ENCODE data around the gene SDCCAG8. TPM values are rescaled to one million over a fixed set of nuclear protein-coding genes. Genes with fewer than 3 reads are reported as not detected.

The SDCCAG8 gene
- total and polyA plus RNA-seq, 2 of the 8 experiments (the other 6 are each of a cell fraction or from before 2014, with no cell fraction given) = 15.6 to 21.0 TPM

DNA sequence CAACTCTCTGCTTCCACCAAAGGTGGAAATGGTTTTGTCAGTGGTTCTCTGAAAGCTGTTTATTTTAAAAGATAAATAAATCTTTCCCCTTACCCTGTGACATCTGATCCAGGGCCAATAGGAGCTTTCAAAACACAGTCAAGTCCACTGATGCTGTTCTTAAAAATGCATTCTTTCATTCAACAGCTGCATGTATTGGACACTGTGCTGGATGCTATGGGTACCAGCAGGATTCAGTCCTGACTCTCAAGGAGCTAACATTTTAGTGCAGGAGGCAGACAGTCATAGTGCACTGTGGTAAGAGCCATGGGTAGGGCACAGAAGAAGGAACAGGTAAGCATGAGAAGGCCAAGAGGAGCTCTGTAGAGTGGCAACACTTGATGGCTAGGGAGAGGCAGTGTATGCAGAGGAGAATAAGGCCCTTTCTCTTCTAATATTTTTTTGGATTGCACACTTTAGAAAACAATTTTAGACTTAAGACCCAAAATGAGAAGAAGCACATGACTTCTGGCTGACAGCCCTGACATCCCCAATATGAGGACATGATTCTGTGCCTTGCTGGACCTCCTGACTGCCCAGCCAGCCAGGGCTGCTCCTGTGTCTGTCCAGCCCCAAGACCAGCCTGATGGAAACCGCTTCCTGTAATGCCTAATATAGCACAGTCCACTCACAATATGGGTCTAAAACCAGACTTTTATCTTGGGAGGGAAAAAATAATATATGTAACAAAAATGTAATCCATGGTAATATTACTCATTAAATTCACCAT is 207.3 kb downstream of the SDCCAG8 start:
- H3K14ac ChIP-seq (ENCODE audit: insufficient read length) = no peak overlapping the region
- no peaks in the 10 kb centered on the region for H3K79me2 ChIP-seq (ENCODE audit: control insufficient read depth in 1 of 2, insufficient read depth in 2 of 2, low read length in 2 of 2)
- no peak overlapping the region for H3K9ac ChIP-seq (replicated peaks in 1 of 4; ENCODE audit: extremely low read depth in 1 of 4, low read depth in 3 of 4, low read length in 3 of 4)
- no peak overlapping the region for H3K23ac ChIP-seq (ENCODE audit: insufficient read length)
- CTCF ChIA-PET (ENCODE audit: partially characterized antibody) = interaction anchor here (1.0 kb wide), 1 partner anchor 264 kb away, joined by 3 read pairs; no protein-coding TSS in a partner anchor
- H4K20me1 ChIP-seq (replicated peaks in 1 of 2; ENCODE audit: control insufficient read depth in 1 of 2, insufficient read depth in 2 of 2, low read length in 2 of 2) = no peaks in the 10 kb centered on the region
- H3K4me2 ChIP-seq (ENCODE audit: insufficient read depth in 1 of 2, low read depth in 2 of 2, low read length in 2 of 2) = no peak overlapping the region
- H2AK5ac ChIP-seq (ENCODE audit: low read depth, low read length) = no peak overlapping the region
- H4K91ac ChIP-seq (replicated peaks; ENCODE audit: insufficient read length, low read length) = no peak overlapping the region
- H2AFZ ChIP-seq (ENCODE audit: low read length) = no peak overlapping the region
- no peaks in the 10 kb centered on the region for H3K36me3 ChIP-seq (ENCODE audit: control insufficient read depth in 2 of 4, insufficient read depth in 4 of 4, low read length in 3 of 4)
- DNase-seq (ENCODE audit: low read depth in 1 of 2, low spot score in 2 of 2) (no peak), FAIRE-seq (no peak)
- no peak overlapping the region for H2BK12ac ChIP-seq (ENCODE audit: low read depth, low read length)
- H4K8ac ChIP-seq (ENCODE audit: extremely low read depth, insufficient read depth, low read length) = no peak overlapping the region
- no peaks in the 10 kb centered on the region for H3K79me1 ChIP-seq (ENCODE audit: low read depth, low read length)
- H3K9me3 ChIP-seq (ENCODE audit: insufficient read depth in 2 of 2, low read depth in 1 of 2, low read length in 1 of 2) = no peaks in the 10 kb centered on the region
- no peak overlapping the region for H3K4me3 ChIP-seq (ENCODE audit: extremely low read depth in 1 of 4, insufficient read depth in 2 of 4, low read depth in 3 of 4, low read length in 4 of 4)
- 91% methylated on average over 1 of the region's 1 CpG; no CpG with 5 or more reads in 1 of the 2 experiments for WGBS, 2 experiments (ENCODE audit: extremely low coverage in 1 of 2, insufficient coverage in 1 of 2, insufficient read length in 1 of 2, insufficient replicate concordance in 2 of 2, low coverage in 1 of 2, low lambda C conversion rate in 2 of 2, missing lambda C conversion rate in 1 of 2)
- POLR2A ChIA-PET (ENCODE audit: partially characterized antibody) = interaction anchor here (0.7 kb wide), 1 partner anchor 19 kb away, joined by 3 read pairs; no protein-coding TSS in a partner anchor
- no peak overlapping the region for H2BK5ac ChIP-seq (ENCODE audit: low read depth, low read length)
- no peaks in the 10 kb centered on the region for H3K23me2 ChIP-seq (ENCODE audit: low read depth, low read length)
- no peak overlapping the region for H2BK15ac ChIP-seq (ENCODE audit: low read length)
- no peak overlapping the region for H3K18ac ChIP-seq (ENCODE audit: extremely low read depth, low read length)
- no peaks in the 10 kb centered on the region for H3K4me1 ChIP-seq (replicated peaks in 1 of 4; ENCODE audit: control insufficient read depth in 3 of 4, insufficient read depth in 4 of 4, low read length in 3 of 4)
- no peak overlapping the region for H3K4ac ChIP-seq (replicated peaks; ENCODE audit: insufficient read length, low read depth, low read length)
- no peaks in the 10 kb centered on the region for H3K27me3 ChIP-seq (replicated peaks in 1 of 4; ENCODE audit: control insufficient read depth in 3 of 4, extremely low read depth in 1 of 4, insufficient read depth in 3 of 4, low read length in 3 of 4)
- H4K5ac ChIP-seq (ENCODE audit: insufficient read length, low read depth, low read length) = no peak overlapping the region
- H3K27ac ChIP-seq (ENCODE audit: low read depth, low read length) = no peak overlapping the region
- H3K56ac ChIP-seq (replicated peaks; ENCODE audit: insufficient read length, low read depth, low read length) = no peak overlapping the region
- H2BK20ac ChIP-seq (ENCODE audit: low read length) = no peak overlapping the region
- no peak overlapping the region for H2BK120ac ChIP-seq (replicated peaks; ENCODE audit: low read depth, low read length)
- no peak for TF ChIP-seq SP2 (IDR thresholded peaks at IDR 0.05; ENCODE audit: low read length)
- TF ChIP-seq, protein P1, sequence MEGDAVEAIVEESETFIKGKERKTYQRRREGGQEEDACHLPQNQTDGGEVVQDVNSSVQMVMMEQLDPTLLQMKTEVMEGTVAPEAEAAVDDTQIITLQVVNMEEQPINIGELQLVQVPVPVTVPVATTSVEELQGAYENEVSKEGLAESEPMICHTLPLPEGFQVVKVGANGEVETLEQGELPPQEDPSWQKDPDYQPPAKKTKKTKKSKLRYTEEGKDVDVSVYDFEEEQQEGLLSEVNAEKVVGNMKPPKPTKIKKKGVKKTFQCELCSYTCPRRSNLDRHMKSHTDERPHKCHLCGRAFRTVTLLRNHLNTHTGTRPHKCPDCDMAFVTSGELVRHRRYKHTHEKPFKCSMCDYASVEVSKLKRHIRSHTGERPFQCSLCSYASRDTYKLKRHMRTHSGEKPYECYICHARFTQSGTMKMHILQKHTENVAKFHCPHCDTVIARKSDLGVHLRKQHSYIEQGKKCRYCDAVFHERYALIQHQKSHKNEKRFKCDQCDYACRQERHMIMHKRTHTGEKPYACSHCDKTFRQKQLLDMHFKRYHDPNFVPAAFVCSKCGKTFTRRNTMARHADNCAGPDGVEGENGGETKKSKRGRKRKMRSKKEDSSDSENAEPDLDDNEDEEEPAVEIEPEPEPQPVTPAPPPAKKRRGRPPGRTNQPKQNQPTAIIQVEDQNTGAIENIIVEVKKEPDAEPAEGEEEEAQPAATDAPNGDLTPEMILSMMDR (IDR thresholded peaks at IDR 0.05; ENCODE audit: control extremely low read depth in 1 of 3, insufficient read depth in 1 of 3, low read depth in 1 of 3, low read length in 3 of 3) = no peak
- no peak for TF ChIP-seq CREB1 (IDR thresholded peaks at IDR 0.05)
- no peak for TF ChIP-seq CTBP2 (IDR thresholded peaks at IDR 0.05; ENCODE audit: borderline replicate concordance, insufficient read depth, insufficient read length, low read length)
- no peak for TF ChIP-seq JUN (IDR thresholded peaks at IDR 0.05; ENCODE audit: low read depth, low read length)
- TF ChIP-seq RXRA (IDR thresholded peaks at IDR 0.05; ENCODE audit: insufficient read depth, low read depth, low read length) = no peak
- TF ChIP-seq CHD2 (IDR thresholded peaks at IDR 0.05; ENCODE audit: low read length) = no peak
- TF ChIP-seq TEAD4 (IDR thresholded peaks at IDR 0.05; ENCODE audit: low read depth, low read length) = no peak
- TF ChIP-seq BRCA1 (IDR thresholded peaks at IDR 0.05; ENCODE audit: low read depth, low read length) = no peak
- TF ChIP-seq HDAC2 (IDR thresholded peaks at IDR 0.05; ENCODE audit: borderline replicate concordance in 1 of 2, low read depth in 2 of 2, low read length in 2 of 2) = no peak

Data from H1 (cell line).